Choroid plexus epithelial cell (primary cell): Measurements from ENCODE around the gene DGAT2L6.

Source experiments
- DNase-seq: peaks from one replicate; pipeline ENCODE4 v3.0.0-alpha.2; 2010; ENCODE audit warnings: low read depth
- H3K4me3 ChIP-seq: 2 replicates; pipeline ENCODE4 v1.5.1; 2011; ENCODE audit warnings: low read depth, mild to moderate bottlenecking, control low read depth, low read length, moderate library complexity
- TF ChIP-seq, protein P1 (sequence below): conservative IDR thresholded peaks from 2 replicates; pipeline ENCODE4 v1.5.1; 2011; ENCODE audit warnings: low read depth, mild to moderate bottlenecking, control low read depth, inconsistent platforms, low read length, moderate library complexity

Gene DGAT2L6

DNA sequence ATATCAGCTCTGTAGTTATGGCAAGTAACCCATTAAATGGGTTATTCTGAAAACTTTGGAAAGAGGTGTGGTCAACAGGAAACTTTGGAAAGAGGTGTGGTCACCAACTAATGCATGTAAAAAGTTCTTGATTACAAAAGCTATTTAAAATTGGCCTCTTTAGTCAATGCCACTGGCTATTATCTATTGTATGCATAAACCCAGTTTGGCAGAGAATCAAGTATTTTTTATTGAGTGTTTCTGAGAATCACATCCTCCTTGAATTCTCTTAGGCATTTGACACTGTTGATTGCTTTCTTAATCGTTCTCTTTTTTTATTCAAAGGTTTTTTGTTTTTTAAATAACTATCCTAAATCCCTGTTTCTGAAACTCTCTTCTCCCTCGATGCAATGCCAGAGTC lies 75.2 kb downstream of the DGAT2L6 start:
- no peak overlapping the region for H3K4me3 ChIP-seq
- no peak for DNase-seq
- TF ChIP-seq, protein P1, sequence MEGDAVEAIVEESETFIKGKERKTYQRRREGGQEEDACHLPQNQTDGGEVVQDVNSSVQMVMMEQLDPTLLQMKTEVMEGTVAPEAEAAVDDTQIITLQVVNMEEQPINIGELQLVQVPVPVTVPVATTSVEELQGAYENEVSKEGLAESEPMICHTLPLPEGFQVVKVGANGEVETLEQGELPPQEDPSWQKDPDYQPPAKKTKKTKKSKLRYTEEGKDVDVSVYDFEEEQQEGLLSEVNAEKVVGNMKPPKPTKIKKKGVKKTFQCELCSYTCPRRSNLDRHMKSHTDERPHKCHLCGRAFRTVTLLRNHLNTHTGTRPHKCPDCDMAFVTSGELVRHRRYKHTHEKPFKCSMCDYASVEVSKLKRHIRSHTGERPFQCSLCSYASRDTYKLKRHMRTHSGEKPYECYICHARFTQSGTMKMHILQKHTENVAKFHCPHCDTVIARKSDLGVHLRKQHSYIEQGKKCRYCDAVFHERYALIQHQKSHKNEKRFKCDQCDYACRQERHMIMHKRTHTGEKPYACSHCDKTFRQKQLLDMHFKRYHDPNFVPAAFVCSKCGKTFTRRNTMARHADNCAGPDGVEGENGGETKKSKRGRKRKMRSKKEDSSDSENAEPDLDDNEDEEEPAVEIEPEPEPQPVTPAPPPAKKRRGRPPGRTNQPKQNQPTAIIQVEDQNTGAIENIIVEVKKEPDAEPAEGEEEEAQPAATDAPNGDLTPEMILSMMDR: no peak

DNA sequence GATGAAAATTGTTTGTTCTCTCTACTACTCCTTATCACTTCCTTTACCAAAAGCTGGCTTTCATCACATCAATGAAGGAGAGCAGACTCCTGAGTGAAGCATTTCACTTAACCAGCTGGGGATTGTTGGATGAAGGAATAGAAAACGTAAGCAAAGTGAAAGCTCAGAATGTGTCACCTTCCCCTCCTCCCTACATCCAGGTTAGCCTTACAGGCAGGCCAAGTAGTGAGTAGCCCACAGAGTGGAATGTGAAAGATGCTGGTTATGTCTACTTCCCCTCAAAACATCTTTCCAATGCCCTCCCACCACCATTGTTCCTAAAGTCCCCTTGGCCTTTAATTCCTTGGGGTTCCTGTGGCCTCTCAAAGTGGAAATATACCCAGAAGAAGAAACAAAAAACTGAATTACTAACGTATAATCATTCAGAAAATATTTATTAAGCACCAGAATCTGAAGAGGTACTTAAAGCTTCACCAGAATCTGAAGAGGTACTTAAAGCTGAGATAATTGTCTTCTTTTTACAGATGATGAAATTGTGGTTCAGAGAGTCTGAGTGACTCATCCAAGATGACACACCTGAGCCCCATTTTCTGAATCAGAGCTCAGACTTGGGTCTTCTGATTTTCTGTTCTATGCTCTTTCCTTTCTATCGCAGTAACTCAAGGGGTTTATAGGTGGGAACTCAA lies 76.2 kb downstream of the DGAT2L6 start:
- DNase-seq: no peak
- TF ChIP-seq, protein P1: no peak
- H3K4me3 ChIP-seq: no peak overlapping the region

DNA sequence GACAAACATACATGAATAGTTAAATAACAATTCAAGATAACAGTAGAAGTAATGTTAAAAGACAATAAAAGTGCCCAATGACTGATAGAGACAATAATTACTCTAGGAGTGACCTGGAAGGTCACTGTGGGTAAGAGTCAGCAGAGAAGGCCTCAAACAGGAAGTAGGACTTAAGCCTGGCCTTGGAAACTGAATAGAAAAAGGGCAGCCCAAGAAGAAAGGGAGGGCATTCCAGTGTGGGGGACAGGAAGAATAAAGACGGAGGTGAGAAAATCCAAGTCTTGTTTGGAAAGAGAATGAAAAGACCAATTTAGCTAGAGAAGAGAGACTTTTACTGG lies 76.7 kb downstream of the DGAT2L6 start:
- no peak overlapping the region for H3K4me3 ChIP-seq
- DNase-seq: no peak
- TF ChIP-seq, protein P1: no peak

DNA sequence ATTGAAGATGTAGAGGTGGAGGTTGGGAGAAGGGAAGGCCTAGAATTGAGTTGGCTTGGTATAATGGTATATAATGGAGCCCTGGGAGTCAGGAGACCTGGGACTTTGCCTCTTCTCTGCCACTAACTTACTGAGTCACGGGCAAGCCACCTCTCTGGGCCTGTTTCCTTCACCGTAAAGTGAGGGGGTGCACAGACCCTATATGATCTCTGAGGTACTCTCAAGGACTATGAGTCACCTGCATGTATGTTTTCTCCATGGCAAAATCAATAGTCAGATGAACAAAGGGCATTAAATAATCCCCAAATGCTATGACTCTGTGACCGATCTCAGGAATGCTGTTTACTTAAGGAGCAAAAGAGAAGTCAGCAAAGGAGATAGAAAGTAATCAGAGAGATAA lies 77.6 kb downstream of the DGAT2L6 start:
- DNase-seq: no peak
- TF ChIP-seq, protein P1: no peak

More for the DNA sequence above, 77.6 kb downstream of the DGAT2L6 start:
- H3K4me3 ChIP-seq: no peak overlapping the region
